ENCODE measurements around the gene WDFY1. TPM values are rescaled to one million over a fixed set of nuclear protein-coding genes. Genes with fewer than 3 reads are reported as not detected.

WDFY1 gene
- total and polyA plus RNA-seq, 12 donors, result 7.8 to 45.2 (median 32.5) TPM

DNA sequence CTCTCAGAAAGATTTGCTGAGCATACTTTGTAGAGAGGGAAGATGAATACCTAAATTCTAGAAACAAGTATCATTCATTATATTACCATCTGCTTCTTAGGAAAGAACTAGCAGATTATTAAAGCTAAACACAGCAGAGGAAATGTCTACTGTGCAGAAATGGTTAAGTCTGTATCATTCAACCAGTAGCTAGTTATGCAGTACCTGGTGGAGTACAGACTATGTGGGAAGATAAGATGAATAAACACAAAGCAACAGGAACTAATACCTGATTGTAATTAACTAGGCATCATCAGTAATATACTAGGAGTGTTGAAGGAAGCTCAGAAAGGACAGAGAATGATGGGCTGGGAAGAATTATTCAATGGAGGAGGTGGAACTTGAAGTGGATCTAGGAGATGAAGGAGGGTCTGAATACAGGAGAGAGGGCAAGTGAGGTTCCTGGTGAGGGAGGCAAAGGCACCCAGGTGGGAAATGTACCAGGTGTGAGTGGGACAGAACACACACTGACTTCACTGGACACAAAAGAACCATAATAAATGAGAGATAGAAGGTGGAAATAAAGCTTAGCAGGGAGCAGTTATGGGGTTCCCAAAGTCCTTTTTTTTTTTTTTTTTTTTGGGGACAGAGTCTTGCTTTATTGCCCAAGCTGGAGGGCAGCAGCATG lies 9.5 kb downstream of the WDFY1 start:
- TF ChIP-seq, protein P1, sequence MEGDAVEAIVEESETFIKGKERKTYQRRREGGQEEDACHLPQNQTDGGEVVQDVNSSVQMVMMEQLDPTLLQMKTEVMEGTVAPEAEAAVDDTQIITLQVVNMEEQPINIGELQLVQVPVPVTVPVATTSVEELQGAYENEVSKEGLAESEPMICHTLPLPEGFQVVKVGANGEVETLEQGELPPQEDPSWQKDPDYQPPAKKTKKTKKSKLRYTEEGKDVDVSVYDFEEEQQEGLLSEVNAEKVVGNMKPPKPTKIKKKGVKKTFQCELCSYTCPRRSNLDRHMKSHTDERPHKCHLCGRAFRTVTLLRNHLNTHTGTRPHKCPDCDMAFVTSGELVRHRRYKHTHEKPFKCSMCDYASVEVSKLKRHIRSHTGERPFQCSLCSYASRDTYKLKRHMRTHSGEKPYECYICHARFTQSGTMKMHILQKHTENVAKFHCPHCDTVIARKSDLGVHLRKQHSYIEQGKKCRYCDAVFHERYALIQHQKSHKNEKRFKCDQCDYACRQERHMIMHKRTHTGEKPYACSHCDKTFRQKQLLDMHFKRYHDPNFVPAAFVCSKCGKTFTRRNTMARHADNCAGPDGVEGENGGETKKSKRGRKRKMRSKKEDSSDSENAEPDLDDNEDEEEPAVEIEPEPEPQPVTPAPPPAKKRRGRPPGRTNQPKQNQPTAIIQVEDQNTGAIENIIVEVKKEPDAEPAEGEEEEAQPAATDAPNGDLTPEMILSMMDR (IDR thresholded peaks at IDR 0.05), result no peak
- TF ChIP-seq POLR2A (IDR thresholded peaks at IDR 0.05), result no peak

GRCh38 chr2:223934870-223935269 lies 10.3 kb downstream of the WDFY1 start:
- intact Hi-C loops (cut with DNase I), result no loop called here
- Histone ChIP-seq H3K9me3 (replicated peaks in 1 of 3) (no peaks in the 10 kb centered on the region), H3K27me3 (no peaks in the 10 kb centered on the region), H3K4me1 (replicated peaks in 1 of 2) (peaks cover 8 to 49% of the 10 kb centered on the region in 2 donors), H3K4me3 (no peak overlapping the region), H3K27ac (no peak overlapping the region), H3K36me3 (replicated peaks in 1 of 2) (no peaks in the 10 kb centered on the region)
- 65 to 70% (median 67%) methylated on average over 6 of the region's 6 CpGs for WGBS, 4 donors
- no peak for DNase-seq
- TF ChIP-seq, protein P1 (IDR thresholded peaks at IDR 0.05), result no peak
- TF ChIP-seq POLR2A (IDR thresholded peaks at IDR 0.05), result no peak

More for the DNA sequence above, 9.5 kb downstream of the WDFY1 start:
- intact Hi-C loops (cut with DNase I), result no loop called here
- DNase-seq, result no peak
- Histone ChIP-seq H3K9me3 (replicated peaks in 1 of 3) (no peaks in the 10 kb centered on the region), H3K36me3 (replicated peaks in 1 of 2) (no peaks in the 10 kb centered on the region), H3K27me3 (no peaks in the 10 kb centered on the region), H3K4me1 (replicated peaks in 1 of 2) (peaks cover 5 to 42% of the 10 kb centered on the region in 2 donors), H3K27ac (no peak overlapping the region), H3K4me3 (no peak overlapping the region)

DNA sequence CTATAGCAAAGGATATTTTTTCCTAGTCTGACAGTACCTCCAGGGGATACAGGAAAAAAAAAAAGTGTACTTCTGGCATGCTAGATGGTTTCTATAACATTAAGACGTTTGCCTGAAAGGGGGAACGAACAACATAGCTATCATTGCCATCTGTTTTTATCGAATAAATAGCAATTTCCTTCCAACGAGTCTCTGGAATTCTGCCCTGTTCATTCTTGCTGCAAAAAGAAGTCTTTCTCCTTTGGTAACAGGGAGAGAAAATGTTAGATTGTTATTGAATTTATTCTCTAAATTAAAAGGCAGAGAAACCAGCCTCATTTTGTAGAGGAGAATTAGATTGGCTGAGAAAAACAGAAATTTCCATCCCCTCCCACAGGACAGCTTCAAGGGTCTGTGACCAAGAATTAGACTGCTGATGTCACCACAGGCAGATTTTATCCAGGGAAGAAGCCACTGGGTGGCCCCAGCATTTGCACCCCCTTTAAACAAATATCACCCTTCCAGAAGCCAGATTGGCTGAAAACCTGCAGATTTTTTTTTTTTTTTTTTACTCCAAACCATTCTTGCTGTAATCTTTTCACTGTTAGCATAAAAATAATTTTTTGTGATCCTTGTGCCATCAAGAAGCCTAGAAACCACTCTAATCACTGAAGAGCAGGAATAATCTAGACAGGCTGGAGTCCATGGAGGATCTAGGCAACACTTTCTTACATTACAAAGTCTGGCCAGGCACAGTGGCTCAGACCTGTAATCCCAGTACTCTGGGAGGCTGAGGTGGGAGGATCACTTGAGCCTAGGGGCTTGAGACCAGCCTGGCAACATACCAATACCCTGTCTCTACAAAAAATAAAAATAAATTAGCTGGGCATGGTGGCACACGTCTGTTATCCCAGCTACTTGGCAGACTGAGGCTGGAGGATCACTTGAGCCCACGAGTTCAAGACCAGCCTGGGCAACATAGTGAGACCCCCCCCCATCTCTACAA lies 12.0 kb downstream of the WDFY1 start:
- Histone ChIP-seq H3K27me3 (no peaks in the 10 kb centered on the region), H3K4me1 (replicated peaks in 1 of 2) (peaks cover 8 to 50% of the 10 kb centered on the region in 2 donors), H3K4me3 (no peak overlapping the region), H3K36me3 (replicated peaks in 1 of 2) (no peaks in the 10 kb centered on the region), H3K9me3 (replicated peaks in 1 of 3) (no peaks in the 10 kb centered on the region), H3K27ac (no peak overlapping the region)
- intact Hi-C loops (cut with DNase I), result no loop called here
- TF ChIP-seq, protein P1 (IDR thresholded peaks at IDR 0.05), result no peak
- TF ChIP-seq POLR2A (IDR thresholded peaks at IDR 0.05), result no peak
- DNase-seq, result no peak
- WGBS, 4 donors, result 53 to 66% (median 57%) methylated on average over 6 of the region's 6 CpGs

Measured in adrenal gland (tissue), 12 donors.